Aorta (tissue), 5 donors: Measurements from ENCODE around the gene DHX38. TPM values are rescaled to one million over a fixed set of nuclear protein-coding genes. Genes with fewer than 3 reads are reported as not detected.
A peak's percentile ranks its signal among the peaks of the same experiment; 100 is the strongest.

ENCODE experiments used
- ATAC-seq: fragments of 200-7000 bp; cut with Tn5 transposase; one replicate; pipeline ENCODE4 v1.9.1; 2022; ENCODE audit warnings: moderate library complexity; ENCODE audit not compliant: low FRiP score
- DNase-seq, 2 donors: peaks; one replicate each; pipeline ENCODE4 v3.0.0-alpha.2; 2020
- H3K27ac ChIP-seq, 2 donors: one replicate each; pipeline ENCODE4 v1.5.1; 2013; ENCODE audit warnings: low read length in 2 of 2, mild to moderate bottlenecking in 2 of 2, moderate library complexity in 2 of 2, control low read depth in 1 of 2, inconsistent platforms in 1 of 2, low read depth in 1 of 2
- H3K27me3 ChIP-seq, 2 donors: one replicate each; pipeline ENCODE4 v1.6.1; 2013; ENCODE audit warnings: control low read depth in 1 of 2, low read length in 1 of 2, mild to moderate bottlenecking in 1 of 2, moderate library complexity in 1 of 2; ENCODE audit not compliant: insufficient read depth in 2 of 2, control insufficient read depth in 1 of 2
- H3K36me3 ChIP-seq, 2 donors: one replicate each; pipeline ENCODE4 v1.6.1; 2013; ENCODE audit warnings: control low read depth in 1 of 2, low read length in 1 of 2, mild to moderate bottlenecking in 1 of 2; ENCODE audit not compliant: insufficient read depth in 2 of 2, control insufficient read depth in 1 of 2
- H3K4me1 ChIP-seq, 2 donors: one replicate each; pipeline ENCODE4 v1.6.1; 2013; ENCODE audit warnings: low read length in 2 of 2, control low read depth in 1 of 2, mild to moderate bottlenecking in 1 of 2, moderate library complexity in 1 of 2; ENCODE audit not compliant: insufficient read depth in 2 of 2, control insufficient read depth in 1 of 2
- H3K4me3 ChIP-seq, 2 donors: one replicate each; pipeline ENCODE4 v1.5.1; 2013; ENCODE audit warnings: low read length in 2 of 2, control low read depth in 1 of 2, mild to moderate bottlenecking in 1 of 2
- H3K9me3 ChIP-seq: one replicate; pipeline ENCODE4 v1.6.1; 2013; ENCODE audit warnings: mild to moderate bottlenecking, low read length; ENCODE audit not compliant: control insufficient read depth
- whole genome bisulfite sequencing, 2 donors: extraction: QIAGEN DNeasy Blood & Tissue Kit; methylation state at CpG; one replicate each; pipeline ENCODE4 v1.1.7; 2013; 5-methylcytosine and 5-hydroxymethylcytosine counted together
- intact Hi-C, 2 donors: fragments of 100-400 bp; cut with DNase I; formaldehyde crosslinking; loops; one replicate each; pipeline versions ENCODE4 v1.14.2 to v1.15.0; 2022
- polyA plus RNA-seq, 2 donors: library from polyadenylated mRNA; stranded (reverse); fragments of 200-250 nt; gene quantifications; one replicate each; pipeline ENCODE4 v1.2.3, GENCODE V29; 2013
- total RNA-seq, 2 donors: library from RNA; stranded (reverse); fragmentation: NEBNext Ultra II Directional; extraction: Animal tissue kit (Norgen Biotek cat#: 25700); gene quantifications; one replicate each; pipeline ENCODE4 v1.2.1, GENCODE V29; 2021
- donor health status: healthy with polysubstance abuse.
- donor health status: Bipolar disorder and iron deficiency.
- donor health status: DM: no; HTN: no; CAD: no.
- donor health status: DM: no; HTN: no; CAD: no.
- donor health status: DM: yes; HTN: yes; CAD: no.

DHX38 gene
- total and polyA plus RNA-seq, 4 donors, result 22.4 to 77.4 (median 60.7) TPM

- Histone ChIP-seq H3K27me3 (no peaks in the 10 kb centered on the region), H3K27ac (no peak overlapping the region), H3K9me3 (no peaks in the 10 kb centered on the region), H3K4me3 (no peak overlapping the region), H3K36me3 (no peaks in the 10 kb centered on the region), H3K4me1 (no peaks in the 10 kb centered on the region)
- 73 to 74% methylated on average over 6 of the region's 6 CpGs for WGBS, 2 donors
- ATAC-seq, result no peak
- intact Hi-C loops, result no loop called here
- no peak for DNase-seq
These were observed 37.4 kb downstream of the DHX38 start for GRCh38 chr16:72131036-72131435.

- Histone ChIP-seq H3K4me3 (no peak overlapping the region), H3K27ac (no peak overlapping the region), H3K9me3 (no peaks in the 10 kb centered on the region), H3K36me3 (no peaks in the 10 kb centered on the region), H3K27me3 (no peaks in the 10 kb centered on the region), H3K4me1 (no peaks in the 10 kb centered on the region)
- DNase-seq, result no peak
- WGBS, 2 donors, result 82 to 84% methylated on average over 3 of the region's 3 CpGs
- intact Hi-C loops, result no loop called here
- ATAC-seq, result peak; percentile 28
These were observed 39.1 kb downstream of the DHX38 start for GRCh38 chr16:72132726-72133125.

GRCh38 chr16:72134507-72134906 lies 40.9 kb downstream of the DHX38 start:
- 95 to 96% methylated on average over 2 of the region's 2 CpGs for WGBS, 2 donors
- Histone ChIP-seq H3K4me1 (no peaks in the 10 kb centered on the region), H3K27me3 (no peaks in the 10 kb centered on the region), H3K4me3 (no peak overlapping the region), H3K9me3 (no peaks in the 10 kb centered on the region), H3K36me3 (no peaks in the 10 kb centered on the region), H3K27ac (no peak overlapping the region)
- DNase-seq, result no peak
- ATAC-seq, result no peak
- intact Hi-C loops, result no loop called here

GRCh38 chr16:72137380-72138063 lies 43.9 kb downstream of the DHX38 start:
- Histone ChIP-seq H3K9me3 (no peaks in the 10 kb centered on the region), H3K27ac (no peak overlapping the region), H3K4me3 (no peak overlapping the region), H3K27me3 (no peaks in the 10 kb centered on the region), H3K4me1 (no peaks in the 10 kb centered on the region), H3K36me3 (no peaks in the 10 kb centered on the region)
- 69 to 72% methylated on average over 15 of the region's 15 CpGs for WGBS, 2 donors
- DNase-seq, result no peak
- intact Hi-C loops, result no loop called here
- no peak for ATAC-seq

- H3K27me3 ChIP-seq, result no peaks in the 10 kb centered on the region
- H3K36me3 ChIP-seq, result no peaks in the 10 kb centered on the region
- no peak overlapping the region for H3K27ac ChIP-seq
- H3K4me1 ChIP-seq, result no peaks in the 10 kb centered on the region
- H3K4me3 ChIP-seq, result no peak overlapping the region
- 84 to 87% methylated on average over 4 of the region's 4 CpGs for WGBS, 2 donors
- DNase-seq, result no peak
- intact Hi-C loops, result no loop called here
- H3K9me3 ChIP-seq, result no peaks in the 10 kb centered on the region
- ATAC-seq, result no peak
These were observed 44.5 kb downstream of the DHX38 start for GRCh38 chr16:72138064-72138572.

- Histone ChIP-seq H3K9me3 (no peaks in the 10 kb centered on the region), H3K27me3 (no peaks in the 10 kb centered on the region), H3K27ac (no peak overlapping the region), H3K36me3 (no peaks in the 10 kb centered on the region), H3K4me3 (no peak overlapping the region), H3K4me1 (no peaks in the 10 kb centered on the region)
- 91 to 97% methylated on average over 2 of the region's 2 CpGs for WGBS, 2 donors
- ATAC-seq, result no peak
- no peak for DNase-seq
- intact Hi-C loops, result no loop called here
These were observed 46.3 kb downstream of the DHX38 start for GRCh38 chr16:72139908-72140307.

- intact Hi-C loops, result no loop called here
- Histone ChIP-seq H3K4me1 (no peaks in the 10 kb centered on the region), H3K9me3 (no peaks in the 10 kb centered on the region), H3K27me3 (no peaks in the 10 kb centered on the region), H3K36me3 (no peaks in the 10 kb centered on the region), H3K27ac (no peak overlapping the region), H3K4me3 (no peak overlapping the region)
- DNase-seq (no peak), ATAC-seq (no peak)
- 35 to 47% methylated on average over 1 of the region's 1 CpG for WGBS, 2 donors
These were observed 48.8 kb downstream of the DHX38 start for GRCh38 chr16:72142476-72142875.

- intact Hi-C loops, result no loop called here
- Histone ChIP-seq H3K9me3 (peaks cover 3% of the 10 kb centered on the region), H3K36me3 (no peaks in the 10 kb centered on the region), H3K27me3 (no peaks in the 10 kb centered on the region), H3K27ac (no peak overlapping the region), H3K4me1 (no peaks in the 10 kb centered on the region), H3K4me3 (no peak overlapping the region)
- WGBS, 2 donors, result 73 to 75% methylated on average over 8 of the region's 8 CpGs
- ATAC-seq (no peak), DNase-seq (no peak)
These were observed 56.2 kb downstream of the DHX38 start for GRCh38 chr16:72149676-72150464.

- no peak overlapping the region for H3K4me3 ChIP-seq
- no peak for ATAC-seq
- H3K27me3 ChIP-seq, result no peaks in the 10 kb centered on the region
- H3K4me1 ChIP-seq, result no peaks in the 10 kb centered on the region
- WGBS, 2 donors, result 31 to 32% methylated on average over 2 of the region's 2 CpGs
- DNase-seq, result no peak
- no peaks in the 10 kb centered on the region for H3K36me3 ChIP-seq
- peaks cover 1% of the 10 kb centered on the region for H3K9me3 ChIP-seq
- H3K27ac ChIP-seq, result no peak overlapping the region
- intact Hi-C loops, result no loop called here
These were observed 65.7 kb downstream of the DHX38 start for GRCh38 chr16:72159386-72159785.
